NCI-H146 (cell line): ENCODE measurements around the gene CRB2.
"Not testable (repeated sequence)": the region's sequence is repeated elsewhere in the genome, so short reads cannot be mapped to it uniquely, and the experiment has no call there.

Experiments
- DNase-seq: peaks from one replicate; lab custom pipeline; 2025; lab: John Stamatoyannopoulos, UW

The CRB2 gene

DNA sequence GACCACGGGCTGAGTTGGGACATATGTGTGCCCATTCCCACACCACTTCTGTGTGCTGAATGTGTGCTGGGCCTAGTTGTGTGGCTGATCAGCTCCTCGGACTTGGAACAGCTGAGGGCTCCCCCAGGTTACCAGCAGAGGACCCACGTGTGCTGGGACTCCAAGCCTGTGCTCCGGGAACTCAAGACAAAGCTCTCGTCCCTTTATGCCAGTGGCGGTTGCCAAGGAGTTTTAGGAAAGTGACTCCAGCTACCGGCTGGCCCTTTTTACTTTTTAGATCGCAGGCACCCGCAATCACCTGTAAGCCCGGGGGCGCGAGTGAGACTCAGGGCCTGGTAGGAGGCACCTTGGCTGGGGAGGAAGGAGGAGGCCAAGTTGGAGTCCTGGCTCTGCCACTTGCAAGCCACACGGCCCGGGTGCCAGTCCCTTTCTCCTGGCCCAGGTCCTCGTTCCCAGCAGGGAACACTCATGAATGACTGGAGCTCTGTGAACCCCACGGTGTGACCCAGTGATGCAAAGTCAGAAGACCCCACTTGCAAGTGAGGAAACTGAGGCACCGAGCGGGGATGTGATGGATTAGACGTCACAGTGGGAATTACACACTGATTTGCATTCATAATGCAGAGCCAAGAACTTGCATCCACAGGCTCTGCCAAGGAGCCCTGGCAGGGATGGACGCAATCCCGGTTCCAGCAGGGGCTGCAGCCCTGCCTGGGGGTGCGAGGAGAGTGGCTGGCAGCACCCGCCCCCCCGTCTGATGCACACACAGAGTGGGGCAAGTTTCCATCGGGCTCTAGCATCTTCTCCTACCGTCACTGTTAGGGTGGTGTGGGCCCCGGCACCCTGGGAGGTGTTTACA is 26.9 kb downstream of the CRB2 start:
- no peak for DNase-seq

DNA sequence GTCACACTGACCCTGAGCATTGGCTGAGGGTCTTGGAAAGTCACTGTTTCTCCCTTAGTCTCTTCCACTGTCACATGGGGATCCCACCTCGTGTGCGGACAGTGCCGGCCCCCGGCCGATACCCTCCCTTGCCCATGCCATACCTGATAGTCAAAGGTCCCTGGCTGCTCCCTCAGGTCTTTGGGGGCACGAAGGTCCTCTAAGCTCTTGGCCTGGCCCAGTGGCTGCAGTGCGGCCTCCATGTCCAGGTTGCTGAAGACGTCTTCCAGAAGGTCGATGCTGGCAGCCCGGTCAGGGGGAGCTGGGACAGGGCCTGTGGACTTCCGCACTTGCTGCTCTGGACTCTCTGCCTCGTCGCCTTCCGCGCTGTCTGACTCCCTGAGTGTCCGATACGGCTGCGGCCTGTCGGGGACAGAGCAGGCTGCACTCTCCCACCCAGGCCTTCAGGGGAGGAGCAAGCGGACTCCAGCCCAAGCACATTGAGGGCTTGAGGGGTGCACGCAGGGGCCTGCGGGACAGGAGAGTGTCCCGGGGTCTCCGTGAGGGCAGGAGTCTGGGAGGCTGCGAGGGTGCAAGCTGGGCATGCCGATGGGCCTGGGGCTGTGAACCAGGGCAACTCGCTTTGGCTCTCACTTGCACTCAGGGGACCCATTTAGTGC is 27.6 kb downstream of the CRB2 start:
- DNase-seq = no peak

DNA sequence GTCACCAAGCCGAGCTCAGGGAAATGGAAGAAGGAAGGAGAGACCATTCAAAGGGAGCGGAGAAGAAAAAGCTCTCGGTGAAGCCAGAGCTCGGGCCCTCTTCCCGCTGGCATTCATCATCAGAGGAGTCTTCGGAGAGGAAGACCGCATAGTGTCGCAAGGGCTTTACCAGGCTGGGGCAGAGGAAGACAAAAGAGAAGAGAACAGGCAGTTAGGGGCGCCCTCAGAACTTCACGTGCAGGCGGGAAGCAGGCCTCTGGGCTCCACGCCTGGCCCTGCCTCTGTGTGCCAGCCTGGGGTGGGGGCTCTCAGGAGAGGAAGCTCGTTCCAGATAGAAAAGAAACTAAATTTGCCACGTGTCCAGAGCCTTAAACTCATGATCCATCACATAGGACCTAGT is 31.7 kb downstream of the CRB2 start:
- no peak for DNase-seq

DNA sequence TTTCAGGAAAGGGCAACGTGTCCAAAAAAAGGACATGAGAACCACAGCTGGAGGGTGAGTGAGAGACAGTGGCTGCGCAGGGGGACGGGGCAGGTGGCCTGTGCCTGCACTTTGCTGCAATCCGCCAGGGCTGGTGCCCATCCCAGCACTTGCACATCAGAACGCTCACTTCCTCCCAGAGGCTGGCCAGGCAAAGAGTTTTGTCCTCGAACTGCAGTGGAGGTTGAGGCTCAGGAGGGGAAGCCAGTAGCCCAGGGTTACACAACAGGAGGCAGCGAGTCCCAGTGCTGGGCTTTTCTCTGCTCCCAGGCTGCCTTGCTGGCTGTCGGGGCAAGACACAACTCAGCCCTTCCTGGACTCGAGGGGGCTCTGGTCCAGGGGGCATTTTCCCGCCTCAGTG is 33.1 kb downstream of the CRB2 start:
- no peak for DNase-seq

DNA sequence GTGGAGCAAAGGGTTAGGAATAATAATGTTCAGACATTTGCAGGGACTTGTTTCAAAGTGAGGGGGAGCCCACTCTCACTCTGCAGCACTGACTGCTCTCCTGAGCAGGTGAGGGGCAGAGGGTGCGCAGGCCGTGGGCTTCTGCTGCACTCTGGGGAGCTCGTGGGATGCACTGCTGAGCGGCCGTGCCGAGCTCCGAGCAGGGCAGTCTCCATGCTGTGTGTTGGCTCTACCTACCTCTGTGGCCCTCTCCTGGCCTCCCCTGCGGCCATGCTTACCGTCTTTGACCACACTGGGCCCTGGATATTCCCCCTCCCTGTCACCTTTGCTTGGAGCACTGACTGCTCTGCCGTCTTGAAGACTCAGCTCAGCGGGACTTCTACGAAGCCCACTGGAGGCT is 33.7 kb downstream of the CRB2 start:
- no peak for DNase-seq

DNA sequence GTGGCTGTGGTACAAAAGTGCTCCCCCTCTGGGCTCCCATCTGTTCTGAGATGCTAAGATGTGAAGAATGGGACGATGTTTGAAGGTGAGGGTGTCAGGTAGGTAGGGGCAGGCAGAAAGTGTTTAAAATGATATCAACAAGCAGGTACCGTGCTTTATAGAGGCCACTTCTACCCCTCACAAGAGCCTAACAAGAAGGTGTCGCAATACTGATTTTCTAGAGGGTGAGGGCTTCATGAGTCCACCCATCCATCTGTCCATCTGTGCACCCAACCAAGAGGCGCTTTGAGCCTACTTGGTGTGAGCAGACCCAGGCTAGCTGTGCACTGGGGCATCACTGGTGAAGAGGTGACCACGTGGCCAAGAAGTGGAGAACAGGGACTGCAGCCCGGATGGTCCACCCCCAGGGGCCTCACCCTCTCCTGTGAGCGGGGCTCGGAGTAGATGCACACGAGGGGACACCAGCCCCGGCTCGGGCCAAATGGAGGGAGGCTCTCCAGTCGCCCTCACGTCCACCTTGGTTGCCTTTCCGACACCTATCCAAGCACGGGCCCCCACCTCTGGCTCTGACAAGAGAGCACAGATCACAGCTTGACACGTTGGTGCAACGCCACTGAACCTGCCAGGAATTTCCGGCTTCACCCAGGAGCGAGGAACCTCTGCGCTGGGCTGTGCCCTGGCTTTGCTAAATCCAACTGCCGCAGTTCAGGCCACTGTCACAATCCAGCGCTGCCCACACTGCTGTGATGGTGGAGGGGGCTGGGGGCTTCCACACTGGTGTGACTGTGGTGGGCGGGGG is 34.5 kb downstream of the CRB2 start:
- no peak for DNase-seq

DNA sequence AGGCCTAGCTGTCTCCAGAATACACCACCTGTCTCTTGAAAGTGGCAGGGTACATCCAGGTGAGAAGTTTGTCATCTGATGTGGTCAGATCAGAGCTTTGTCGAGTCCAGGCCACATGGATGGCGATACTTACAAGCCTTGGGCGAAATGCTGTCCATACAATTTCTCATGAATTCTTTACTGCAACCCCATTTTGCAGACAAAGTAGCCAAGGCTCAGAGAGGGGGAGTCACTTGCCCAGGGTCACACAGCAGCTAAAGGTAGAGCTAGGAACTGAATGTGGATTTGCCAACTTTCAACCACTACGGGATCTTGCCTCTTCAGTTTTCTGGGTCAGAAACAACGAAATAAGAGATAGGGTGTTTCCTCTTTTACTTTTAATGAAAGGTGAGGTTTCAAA is 35.2 kb downstream of the CRB2 start:
- no peak for DNase-seq

DNA sequence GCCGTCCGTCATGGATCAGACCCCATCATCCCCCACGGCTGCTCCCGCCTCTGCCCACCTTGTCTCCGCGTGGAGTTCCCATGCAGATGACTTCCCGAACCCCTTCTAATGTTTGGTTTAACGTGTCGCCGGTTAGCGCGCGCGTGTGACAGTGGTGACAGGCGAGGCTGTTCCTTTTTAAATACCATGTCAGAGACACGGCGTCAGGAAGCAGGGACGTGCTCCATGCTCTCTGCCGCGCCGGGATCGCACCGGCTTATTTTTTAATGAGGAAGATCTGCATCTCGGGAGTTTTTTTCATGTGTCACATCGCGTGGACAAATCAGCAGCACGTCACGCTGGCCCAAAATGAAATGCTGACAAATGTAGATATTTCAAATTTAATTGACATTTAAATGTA is 35.9 kb downstream of the CRB2 start:
- DNase-seq = no peak

DNA sequence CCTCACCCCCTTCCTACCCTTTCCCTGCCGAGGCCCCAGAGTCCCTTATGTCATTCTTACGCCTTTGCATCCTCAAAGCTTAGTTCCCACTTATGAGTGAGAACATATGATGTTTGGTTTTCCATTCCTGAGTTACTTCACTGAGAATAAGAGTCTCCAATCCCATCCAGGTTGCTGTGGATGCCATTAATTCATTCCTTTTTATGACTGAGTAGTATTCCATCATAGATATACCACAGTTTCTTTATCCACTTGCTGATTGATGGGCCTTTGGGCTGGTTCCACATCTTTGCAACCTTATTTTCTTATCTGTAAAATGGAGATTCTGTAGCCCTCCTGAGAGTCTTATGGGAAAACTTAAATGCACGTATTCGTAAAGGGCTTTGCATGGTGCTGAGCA is 36.8 kb downstream of the CRB2 start:
- no peak for DNase-seq

DNA sequence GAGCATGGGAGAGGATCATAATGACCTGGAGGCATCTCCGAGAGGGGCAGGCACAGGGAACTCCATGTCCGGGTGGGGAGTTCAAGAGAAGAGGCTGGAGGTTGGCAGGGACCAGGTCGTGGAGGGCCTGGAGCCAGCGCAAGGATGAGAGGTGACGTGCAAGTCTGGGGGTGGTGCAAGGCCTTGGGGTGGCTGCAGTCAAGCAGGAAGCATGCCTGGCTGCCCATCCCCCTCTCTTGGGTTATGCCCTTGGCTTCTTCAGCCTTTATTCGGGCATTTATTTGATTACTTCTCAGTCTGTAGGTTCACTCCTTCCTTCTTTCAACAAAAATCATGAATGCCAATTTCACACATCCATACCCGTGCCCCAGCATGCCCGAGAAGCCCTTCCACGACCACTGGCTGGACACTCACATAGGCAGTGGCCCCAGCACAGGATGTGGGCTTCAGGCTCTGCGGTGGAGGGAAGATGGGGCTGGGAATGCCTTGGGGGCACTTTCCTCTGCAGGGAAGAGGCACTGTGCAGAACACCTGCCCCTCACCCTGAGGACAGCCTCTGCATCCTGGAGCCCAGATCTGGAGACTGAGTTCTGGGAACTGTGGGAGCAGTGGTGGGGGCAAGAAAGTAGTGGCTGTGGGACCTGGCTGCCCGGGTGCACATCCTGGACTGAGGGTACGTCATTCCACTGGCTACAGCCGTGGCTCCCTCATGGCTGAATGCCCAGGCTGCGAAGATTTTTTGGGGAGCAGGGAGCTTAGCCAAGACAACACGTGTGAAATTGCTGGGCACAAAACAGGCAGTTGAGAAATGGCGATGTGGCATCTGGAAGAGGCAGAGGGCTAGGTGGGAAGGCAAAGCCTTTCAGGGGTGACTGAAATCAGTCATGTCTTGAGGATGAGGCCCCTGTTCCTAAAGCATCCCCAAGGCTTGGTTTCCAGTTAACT is 38.6 kb downstream of the CRB2 start:
- peak; percentile 27 for DNase-seq

DNA sequence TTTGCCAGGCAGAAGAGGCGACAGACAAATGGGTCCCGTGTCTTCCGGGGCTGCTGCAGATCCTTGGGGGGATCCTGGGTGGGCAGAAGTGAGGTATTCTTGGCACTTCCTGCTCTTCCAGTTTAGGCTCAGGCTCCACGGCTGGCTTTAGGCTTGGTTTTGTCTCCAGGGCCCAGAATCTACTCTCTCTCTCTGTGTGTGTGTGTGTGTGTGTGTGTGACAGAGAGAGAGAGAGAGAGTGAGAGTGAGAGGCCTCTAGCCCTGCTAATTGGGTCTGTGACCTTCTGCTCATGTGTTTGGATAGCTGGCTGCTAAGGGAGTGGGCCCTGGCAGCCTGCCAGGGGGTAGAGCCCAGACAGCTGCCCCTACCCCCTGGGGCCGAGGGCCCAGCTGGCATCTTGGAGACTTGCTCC is 39.3 kb downstream of the CRB2 start:
- peak; percentile 90 for DNase-seq

DNA sequence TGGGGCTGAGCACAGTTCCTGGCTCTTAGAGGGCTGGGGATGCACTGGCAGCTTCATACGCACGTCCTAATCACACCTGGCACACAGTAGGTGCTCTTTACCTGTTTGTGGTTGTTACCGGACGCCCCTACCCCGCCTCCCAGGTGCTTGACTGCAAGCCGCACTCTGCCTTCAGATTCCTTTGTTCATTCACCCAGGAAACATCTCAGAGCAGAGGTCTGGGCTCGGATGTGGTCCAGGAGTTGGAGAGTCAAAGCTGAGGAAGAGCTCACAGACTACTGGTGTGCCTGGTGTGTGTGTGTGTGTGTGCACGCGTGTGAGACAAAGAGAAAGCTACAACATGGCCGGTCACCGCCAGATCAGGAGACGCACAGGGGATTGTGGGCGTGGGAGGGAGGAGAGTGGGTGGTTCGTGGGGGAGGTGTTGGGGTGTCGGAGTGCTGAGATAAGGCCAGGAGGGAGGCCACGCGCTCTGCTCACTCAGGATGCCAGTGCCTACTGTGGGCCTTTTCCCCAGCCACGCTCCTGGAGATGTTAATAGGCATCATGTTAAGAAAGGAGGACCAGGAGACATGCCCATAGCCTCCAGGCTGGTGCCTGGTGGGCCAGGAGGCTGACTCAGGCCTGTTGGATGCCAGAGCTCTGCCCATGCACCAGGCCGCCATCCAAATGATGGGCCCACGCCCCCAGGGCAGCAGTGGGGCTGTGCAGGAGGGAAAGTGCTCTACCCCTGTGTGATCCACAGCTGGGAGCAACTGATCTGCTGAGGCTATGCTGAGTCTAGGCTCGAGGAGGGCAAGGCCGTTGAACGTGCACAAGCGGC is 39.9 kb downstream of the CRB2 start:
- no peak for DNase-seq

DNA sequence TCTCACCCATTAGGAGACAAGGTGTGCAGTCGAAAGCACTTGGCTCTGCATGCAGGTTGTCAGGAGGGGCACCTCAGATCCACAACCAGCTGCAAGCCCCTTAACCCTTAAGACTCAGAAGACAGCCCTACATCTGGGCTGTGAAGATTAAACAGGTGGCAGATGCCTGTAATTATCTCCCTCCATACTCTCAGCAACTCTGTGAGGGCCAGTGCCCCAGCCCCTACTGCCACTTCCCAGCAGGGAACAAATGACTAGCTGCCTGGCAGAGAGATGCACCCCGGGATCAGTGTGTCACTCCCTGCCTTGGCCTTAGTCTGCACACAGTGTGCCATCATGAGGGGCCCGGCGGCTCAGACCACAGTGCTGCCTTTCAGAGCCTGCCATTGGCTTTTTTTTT is 42.0 kb downstream of the CRB2 start:
- no peak for DNase-seq

DNA sequence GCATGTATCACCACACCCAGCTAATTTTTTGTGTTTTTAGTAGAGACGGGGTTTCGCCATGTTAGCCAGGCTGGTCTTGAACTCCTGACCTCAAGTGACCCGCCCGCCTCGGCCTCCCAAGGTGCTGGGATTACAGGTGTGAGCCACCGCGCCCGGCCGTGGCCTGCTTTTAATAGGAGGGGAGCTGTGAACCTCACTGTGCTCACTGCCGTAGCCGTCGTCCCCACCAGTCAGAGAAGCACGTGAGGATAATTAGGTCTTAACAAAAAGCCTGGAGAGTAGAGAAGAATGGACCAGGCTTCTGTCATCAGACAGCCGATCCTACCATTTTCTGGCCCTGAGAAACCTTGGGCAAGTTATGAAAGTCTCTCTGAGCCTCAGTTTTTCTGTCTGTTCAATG is 42.9 kb downstream of the CRB2 start:
- DNase-seq = not testable (repeated sequence)

DNA sequence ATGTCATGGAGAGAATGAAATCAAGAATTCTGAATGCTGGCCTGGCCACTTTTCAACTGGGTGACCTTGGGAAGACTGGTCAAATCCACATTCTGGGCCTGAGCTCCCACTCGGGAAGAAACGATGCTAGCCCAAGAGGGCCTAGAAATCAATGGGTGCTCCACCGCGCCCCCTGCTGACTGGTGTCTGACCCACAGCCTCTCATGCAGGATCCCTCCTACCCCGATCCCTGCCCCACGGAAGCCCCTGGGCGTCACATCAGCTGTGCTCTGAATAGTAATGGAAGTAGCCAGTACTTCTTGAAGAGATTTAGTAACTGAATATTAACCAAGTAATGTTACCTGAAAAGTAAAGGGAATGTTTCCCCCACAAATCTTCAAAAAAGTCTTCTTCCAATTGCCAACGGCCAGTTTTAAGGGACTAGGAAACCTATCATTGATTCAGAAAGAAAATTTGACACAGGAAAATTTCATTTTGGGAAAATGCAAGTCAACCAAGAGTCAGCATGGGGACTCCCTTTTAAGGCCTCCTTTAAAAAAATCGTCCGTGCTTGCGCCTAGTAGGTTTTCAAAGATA is 43.9 kb downstream of the CRB2 start:
- DNase-seq = no peak

DNA sequence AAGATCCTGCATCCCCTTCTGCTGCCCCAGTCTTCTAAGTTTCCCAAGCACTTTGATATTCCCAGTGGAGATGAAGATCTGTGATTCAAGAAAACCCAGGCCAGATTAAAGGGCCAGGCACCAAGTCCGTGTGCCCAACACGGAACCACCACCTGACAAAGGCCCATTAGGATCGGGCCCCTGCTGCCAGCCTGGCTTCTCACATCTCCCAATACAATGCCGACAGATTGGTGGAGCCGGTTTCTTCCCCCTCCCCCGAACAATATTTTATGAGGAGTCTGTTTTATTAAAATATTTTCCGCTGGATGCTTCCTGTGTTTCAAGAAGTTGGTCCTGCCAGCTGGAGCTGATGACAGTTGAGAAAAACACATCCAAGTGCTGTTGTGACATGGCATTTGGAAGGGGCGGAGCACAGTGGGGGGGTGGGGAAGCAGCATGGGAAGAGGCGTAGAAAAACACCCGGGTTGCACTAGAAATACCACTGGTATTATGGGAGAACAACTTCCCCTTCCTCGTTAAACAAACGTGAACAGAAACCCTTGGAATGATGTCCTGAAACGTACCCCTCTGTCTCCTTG is 45.0 kb downstream of the CRB2 start:
- no peak for DNase-seq

DNA sequence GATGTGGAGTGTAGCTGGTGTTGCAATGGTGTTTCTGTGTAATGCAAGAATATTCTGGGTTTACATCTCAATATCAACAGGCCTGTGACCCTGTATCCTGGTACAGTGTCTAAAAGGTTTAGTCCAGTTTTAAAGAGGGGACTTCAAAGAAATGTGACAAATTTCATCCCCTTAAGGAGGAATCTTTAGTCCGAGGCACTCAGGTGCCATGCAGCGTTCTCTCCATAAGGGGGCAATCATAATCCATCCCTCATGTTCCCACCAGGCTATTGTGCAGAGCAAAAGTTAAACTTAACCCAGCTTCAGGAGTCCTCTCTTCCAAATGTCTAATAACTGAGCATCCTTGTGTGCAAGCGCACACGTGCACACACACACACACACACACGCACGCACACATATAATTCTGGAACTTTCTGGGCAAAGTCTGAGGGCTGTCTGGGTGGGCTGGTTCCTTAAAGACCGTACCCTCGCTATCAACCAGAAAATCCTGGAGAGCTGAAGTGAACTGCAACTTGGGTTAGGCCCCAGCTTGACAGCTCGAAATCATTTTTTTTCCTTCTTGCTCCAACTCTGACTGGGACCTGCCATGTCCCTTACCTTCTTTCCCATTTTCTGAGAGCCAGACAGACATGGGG is 46.0 kb downstream of the CRB2 start:
- DNase-seq = peak; percentile 12

DNA sequence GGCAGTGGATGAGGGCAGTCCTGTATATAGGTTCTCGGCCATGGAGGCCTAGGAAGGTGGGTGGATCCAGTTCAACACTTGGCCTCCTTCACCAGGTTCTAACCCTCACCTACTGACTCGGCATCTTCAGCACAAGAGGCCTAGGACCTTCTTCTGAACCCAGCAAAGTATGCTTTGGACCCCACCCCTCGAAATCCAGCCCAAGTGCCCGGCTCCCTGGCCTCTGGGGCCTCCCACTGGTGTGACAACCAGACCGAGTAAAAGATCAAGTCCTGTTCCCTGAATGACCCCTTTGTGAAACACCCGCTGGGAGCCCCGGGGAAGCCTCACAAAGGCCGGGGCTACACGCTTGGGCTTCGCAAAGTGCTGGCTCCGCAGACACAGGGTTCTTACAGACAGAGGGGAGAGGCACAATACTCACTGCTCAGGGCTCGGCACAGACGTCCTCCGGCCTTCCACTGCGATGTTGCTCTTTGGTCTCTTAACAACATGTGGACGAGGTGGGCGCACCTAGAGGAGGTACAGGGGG is 47.0 kb downstream of the CRB2 start:
- no peak for DNase-seq

DNA sequence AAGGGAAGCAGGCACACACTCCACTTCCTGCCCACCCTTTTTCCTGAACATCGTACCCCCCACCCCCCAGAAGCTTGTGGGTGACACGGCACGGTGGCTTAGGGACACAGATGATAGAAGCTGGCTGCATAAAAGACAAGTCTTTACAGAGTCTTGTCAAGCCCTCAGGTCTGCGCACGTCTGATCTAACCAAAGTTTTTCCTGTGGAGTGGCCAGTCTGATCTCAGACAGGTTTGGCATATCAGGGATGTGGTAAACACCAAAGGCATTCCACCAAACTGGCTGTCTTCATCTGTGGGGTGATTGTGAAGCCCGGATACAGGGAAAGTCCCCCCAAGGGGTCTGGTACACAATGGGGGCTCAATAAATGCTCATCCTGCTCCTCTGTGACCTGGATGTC is 50.0 kb downstream of the CRB2 start:
- DNase-seq = no peak
